Kidney (tissue), 14 donors: ENCODE data around the gene SMYD3. TPM values are rescaled to one million over a fixed set of nuclear protein-coding genes. Genes with fewer than 3 reads are reported as not detected.

Experiments
- DNase-seq, 5 donors: peaks; one replicate each; pipeline ENCODE4 v3.0.0-alpha.2; 2013 to 2020
- FAIRE-seq: peaks from 2 replicates; lab custom pipeline; 2012; peaks lifted over from hg19 to GRCh38; lab: Jason Lieb, UNC
- H3K27ac ChIP-seq, 2 donors: one replicate each; pipeline ENCODE4 v1.7.0; 2013; ENCODE audit warnings: low read depth in 2 of 2, low read length in 2 of 2, inconsistent platforms in 1 of 2
- H3K27me3 ChIP-seq: one replicate; pipeline ENCODE4 v1.7.1; 2013; ENCODE audit warnings: low read length, inconsistent platforms; ENCODE audit not compliant: control insufficient read depth, insufficient read depth
- H3K36me3 ChIP-seq, 3 donors: one replicate each; pipeline versions ENCODE4 v1.7.0 to v1.7.1; 2013; ENCODE audit warnings: low read length in 3 of 3, control low read depth in 1 of 3, inconsistent platforms in 1 of 3; ENCODE audit not compliant: insufficient read depth in 3 of 3, control insufficient read depth in 2 of 3
- H3K4me1 ChIP-seq, 3 donors: one replicate each; pipeline versions ENCODE4 v1.7.0 to v1.7.1; 2013; ENCODE audit warnings: low read length in 3 of 3, inconsistent platforms in 1 of 3, low read depth in 1 of 3; ENCODE audit not compliant: control insufficient read depth in 2 of 3, insufficient read depth in 2 of 3
- H3K4me3 ChIP-seq, 3 donors: one replicate each; pipeline versions ENCODE4 v1.7.0 to v1.8.1; 2013; ENCODE audit warnings: low read length in 3 of 3, control low read depth in 1 of 3, inconsistent platforms in 1 of 3
- H3K9ac ChIP-seq, 3 donors: one replicate each; pipeline versions ENCODE4 v1.7.0 to v1.7.1; 2013; ENCODE audit warnings: low read length in 3 of 3, control low read depth in 1 of 3, inconsistent platforms in 1 of 3
- H3K9me3 ChIP-seq, 3 donors: one replicate each; pipeline versions ENCODE4 v1.7.0 to v1.7.1; 2013; ENCODE audit warnings: low read length in 3 of 3, control low read depth in 1 of 3, inconsistent platforms in 1 of 3; ENCODE audit not compliant: control insufficient read depth in 2 of 3, insufficient read depth in 1 of 3
- CTCF ChIP-seq: IDR thresholded peaks from 3 replicates; pipeline ENCODE4 v1.5.1; 2012; ENCODE audit warnings: mild to moderate bottlenecking, moderate library complexity, borderline replicate concordance; ENCODE audit not compliant: insufficient read depth; ENCODE audit errors: extremely low read depth
- intact Hi-C: fragments of 100-400 bp; cut with DNase I; formaldehyde crosslinking; loops from one replicate; pipeline ENCODE4 v1.11.1; 2022
- polyA plus RNA-seq: library from polyadenylated mRNA; stranded (reverse); fragments of 350-450 nt; fragmentation: Illumina TruSeq; extraction: RNeasy Lipid Tissue Mini Kit (QIAGEN cat#74804); gene quantifications from one replicate; pipeline ENCODE4 v1.2.3, GENCODE V29; 2014; ENCODE audit warnings: low read depth, low replicate concordance; ENCODE audit not compliant: insufficient read depth
- total RNA-seq: library from RNA; stranded (reverse); fragmentation: NEBNext Ultra II Directional; extraction: Animal tissue kit (Norgen Biotek cat#: 25700); gene quantifications from one replicate; pipeline ENCODE4 v1.2.1, GENCODE V29; 2021
- donor health status: control.
- donor health status: control.
- donor health status: control.
- donor health status: control.
- donor health status: control.
- donor health status: DM: yes; HTN: yes; CAD: no.
- donor health status: Normal renal cell carcinoma (clear cell type).

The SMYD3 gene
- total and polyA plus RNA-seq, 2 donors from 2014 or later = 23.3 to 23.9 TPM

DNA sequence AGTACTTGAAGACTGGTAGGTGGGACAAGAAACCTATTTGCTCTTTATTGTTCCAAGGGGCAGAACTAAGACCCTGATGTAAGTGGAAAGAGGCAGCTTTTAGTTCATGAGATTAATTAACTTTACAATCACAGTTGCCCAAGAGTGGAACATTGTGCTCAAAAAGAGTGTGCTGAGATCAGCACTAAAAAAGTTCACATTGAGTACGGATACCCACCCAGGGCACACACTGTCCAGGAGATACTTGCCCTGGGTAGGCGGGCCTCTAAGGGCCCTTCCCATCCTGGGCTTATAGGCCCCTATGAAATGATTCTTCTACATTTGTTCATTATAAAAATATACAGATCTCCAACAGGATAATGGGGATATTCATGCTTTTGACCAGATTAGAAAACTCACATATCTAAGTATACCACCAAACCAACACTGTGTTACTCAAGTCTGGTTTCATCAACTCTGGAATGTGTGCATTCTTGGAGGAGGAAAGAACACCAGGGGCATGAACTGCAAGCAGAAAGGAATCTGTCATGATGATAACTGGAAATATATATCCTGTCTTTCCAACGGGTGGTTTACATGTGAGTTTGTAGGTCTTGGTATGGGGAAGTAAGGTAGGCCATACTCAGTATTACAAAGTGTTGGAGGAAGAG, 626.2 kb downstream of the SMYD3 start:
- intact Hi-C loops = no loop called here
- DNase-seq = no peak
- H3K9me3 ChIP-seq = no peaks in the 10 kb centered on the region
- no peak overlapping the region for H3K4me3 ChIP-seq
- no peaks in the 10 kb centered on the region for H3K4me1 ChIP-seq
- no peaks in the 10 kb centered on the region for H3K27me3 ChIP-seq
- FAIRE-seq = no peak
- H3K9ac ChIP-seq = no peak overlapping the region
- TF ChIP-seq CTCF = no peak
- H3K36me3 ChIP-seq = no peaks in the 10 kb centered on the region
- H3K27ac ChIP-seq = no peak overlapping the region

DNA sequence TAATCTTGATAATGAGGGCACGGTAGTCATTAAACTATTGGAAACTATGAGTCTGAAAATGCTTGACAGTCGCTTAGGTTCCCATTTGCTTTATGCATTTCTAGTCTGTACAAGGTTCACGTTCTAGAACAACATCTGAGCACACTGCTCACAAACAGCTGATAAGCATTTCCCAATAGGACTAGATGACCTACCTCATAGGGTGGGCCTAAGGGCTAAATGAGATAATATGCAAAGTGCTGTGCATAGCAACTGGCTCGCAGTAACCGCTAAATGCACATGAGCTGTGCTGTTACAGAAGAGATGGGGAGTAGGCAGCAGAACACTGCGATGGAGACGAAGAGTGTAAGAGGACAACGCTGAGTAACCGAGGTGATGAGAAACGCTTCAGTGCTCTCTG, 628.0 kb downstream of the SMYD3 start:
- H3K9ac ChIP-seq = no peak overlapping the region
- intact Hi-C loops = no loop called here
- no peak overlapping the region for H3K27ac ChIP-seq
- no peaks in the 10 kb centered on the region for H3K27me3 ChIP-seq
- DNase-seq (no peak), FAIRE-seq (no peak)
- peaks cover 0 to 5% (median 5%) of the 10 kb centered on the region in 3 donors for H3K4me1 ChIP-seq
- H3K4me3 ChIP-seq = no peak overlapping the region
- H3K36me3 ChIP-seq = no peaks in the 10 kb centered on the region
- no peak for TF ChIP-seq CTCF
- no peaks in the 10 kb centered on the region for H3K9me3 ChIP-seq

- H3K36me3 ChIP-seq = no peaks in the 10 kb centered on the region
- no peak overlapping the region for H3K4me3 ChIP-seq
- peaks cover 0 to 5% (median 5%) of the 10 kb centered on the region in 3 donors for H3K4me1 ChIP-seq
- no peaks in the 10 kb centered on the region for H3K9me3 ChIP-seq
- no peak for TF ChIP-seq CTCF
- H3K9ac ChIP-seq = no peak overlapping the region
- intact Hi-C loops = no loop called here
- no peak overlapping the region for H3K27ac ChIP-seq
- FAIRE-seq = no peak
- no peaks in the 10 kb centered on the region for H3K27me3 ChIP-seq
- DNase-seq = no peak
Observed at GRCh38 chr1:245878585-245878984, 628.5 kb downstream of the SMYD3 start.

DNA sequence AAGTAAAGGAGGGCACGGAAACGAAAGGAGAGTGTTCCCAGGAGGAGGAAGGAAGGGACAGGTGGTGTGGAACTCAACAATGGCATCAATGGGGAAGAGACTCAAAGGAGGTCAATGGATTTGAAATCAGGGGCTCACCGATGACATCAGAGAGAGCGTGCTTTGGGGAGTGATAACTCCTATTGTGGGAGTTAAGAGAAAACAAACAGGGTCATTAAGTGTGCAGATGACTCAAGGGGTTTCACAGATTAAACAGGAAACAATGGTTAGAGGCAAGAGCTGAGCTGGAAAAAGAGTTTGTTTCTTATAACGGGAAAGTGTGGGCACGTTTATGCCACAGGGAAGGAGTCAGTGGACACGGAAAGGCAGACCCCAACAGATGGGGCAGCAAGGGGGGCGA, 629.1 kb downstream of the SMYD3 start:
- Histone ChIP-seq H3K9me3 (no peaks in the 10 kb centered on the region), H3K9ac (no peak overlapping the region), H3K27ac (no peak overlapping the region), H3K4me1 (peaks cover 0 to 5% (median 5%) of the 10 kb centered on the region in 3 donors), H3K36me3 (no peaks in the 10 kb centered on the region), H3K4me3 (no peak overlapping the region), H3K27me3 (no peaks in the 10 kb centered on the region)
- no peak for TF ChIP-seq CTCF
- intact Hi-C loops = no loop called here
- no peak for FAIRE-seq
- DNase-seq = no peak
